Fibroblast of skin of left biceps (primary cell): ENCODE results near the gene WBP4.

Experiments used
- DNase-seq, 2 experiments: peaks; one replicate each; pipeline ENCODE4 v3.0.0-alpha.2; 2013; ENCODE audit warnings: low read depth in 2 of 2

Gene WBP4

GRCh38 chr13:41048640-41049039 is 12.7 kb upstream of the WBP4 start:
- no peak for DNase-seq

GRCh38 chr13:41049480-41050440 is 11.5 kb upstream of the WBP4 start:
- DNase-seq = no peak

- DNase-seq = no peak
These were observed 8.9 kb upstream of the WBP4 start for GRCh38 chr13:41052441-41052840.

- no peak for DNase-seq
These were observed 7.9 kb upstream of the WBP4 start for GRCh38 chr13:41053384-41053826.

GRCh38 chr13:41054212-41054877 is 7.0 kb upstream of the WBP4 start:
- DNase-seq = no peak

GRCh38 chr13:41054919-41055619 is 6.2 kb upstream of the WBP4 start:
- no peak for DNase-seq

GRCh38 chr13:41056194-41056593 is 5.1 kb upstream of the WBP4 start:
- DNase-seq = no peak

GRCh38 chr13:41056826-41057711 is 4.2 kb upstream of the WBP4 start:
- no peak for DNase-seq

GRCh38 chr13:41058295-41059070 is 2.8 kb upstream of the WBP4 start:
- no peak for DNase-seq

- DNase-seq = no peak
These were observed 1.7 kb upstream of the WBP4 start for GRCh38 chr13:41059456-41060081.

GRCh38 chr13:41060082-41060723 is 1.1 kb upstream of the WBP4 start:
- peak; percentile 77 for DNase-seq

- peak; percentile 64 to 72 for DNase-seq
These were observed 610 bp upstream of the WBP4 start for GRCh38 chr13:41060724-41061074.

GRCh38 chr13:41061914-41062837 is 867 bp downstream of the WBP4 start:
- DNase-seq = peak in 1 of 2 experiments; percentile 20

GRCh38 chr13:41064493-41064892 is 3.2 kb downstream of the WBP4 start:
- DNase-seq = peak in 1 of 2 experiments; percentile 34

- peak in 1 of 2 experiments; percentile 22 for DNase-seq
These were observed 3.8 kb downstream of the WBP4 start for GRCh38 chr13:41065078-41065477.

GRCh38 chr13:41074523-41074922 is 13.2 kb downstream of the WBP4 start:
- DNase-seq = no peak

- DNase-seq = no peak
These were observed 13.7 kb downstream of the WBP4 start for GRCh38 chr13:41075034-41075433.

GRCh38 chr13:41075485-41075884 is 14.2 kb downstream of the WBP4 start:
- no peak for DNase-seq
